ENCODE data around the gene TOX2.

DNA sequence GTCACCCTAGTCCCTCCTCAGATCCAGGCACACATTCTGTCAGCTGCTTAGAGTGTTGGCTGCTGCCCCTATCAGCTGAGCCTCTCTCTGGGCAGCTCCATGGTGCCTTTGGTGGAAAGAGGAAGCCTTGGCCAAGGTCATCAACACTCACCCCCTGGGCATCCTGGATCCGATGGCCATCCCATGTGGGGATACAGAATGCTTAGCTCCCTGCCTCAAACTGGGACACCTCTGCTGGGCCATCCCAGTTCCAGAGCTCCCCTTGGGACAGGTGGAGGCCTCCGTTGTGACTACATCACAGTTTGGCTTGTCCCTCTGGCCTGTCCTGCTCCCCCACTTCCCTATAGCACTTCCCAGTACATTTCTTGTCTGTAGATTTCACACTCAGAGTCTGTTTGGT, 45.6 kb downstream of the TOX2 start:
- TF ChIP-seq, protein P1, sequence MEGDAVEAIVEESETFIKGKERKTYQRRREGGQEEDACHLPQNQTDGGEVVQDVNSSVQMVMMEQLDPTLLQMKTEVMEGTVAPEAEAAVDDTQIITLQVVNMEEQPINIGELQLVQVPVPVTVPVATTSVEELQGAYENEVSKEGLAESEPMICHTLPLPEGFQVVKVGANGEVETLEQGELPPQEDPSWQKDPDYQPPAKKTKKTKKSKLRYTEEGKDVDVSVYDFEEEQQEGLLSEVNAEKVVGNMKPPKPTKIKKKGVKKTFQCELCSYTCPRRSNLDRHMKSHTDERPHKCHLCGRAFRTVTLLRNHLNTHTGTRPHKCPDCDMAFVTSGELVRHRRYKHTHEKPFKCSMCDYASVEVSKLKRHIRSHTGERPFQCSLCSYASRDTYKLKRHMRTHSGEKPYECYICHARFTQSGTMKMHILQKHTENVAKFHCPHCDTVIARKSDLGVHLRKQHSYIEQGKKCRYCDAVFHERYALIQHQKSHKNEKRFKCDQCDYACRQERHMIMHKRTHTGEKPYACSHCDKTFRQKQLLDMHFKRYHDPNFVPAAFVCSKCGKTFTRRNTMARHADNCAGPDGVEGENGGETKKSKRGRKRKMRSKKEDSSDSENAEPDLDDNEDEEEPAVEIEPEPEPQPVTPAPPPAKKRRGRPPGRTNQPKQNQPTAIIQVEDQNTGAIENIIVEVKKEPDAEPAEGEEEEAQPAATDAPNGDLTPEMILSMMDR (conservative IDR thresholded peaks at IDR 0.05; ENCODE audit: low read depth, low read length): no peak
- TF ChIP-seq EZH2 (IDR thresholded peaks at IDR 0.05; ENCODE audit: low read length, unreplicated experiment): no peak

Measured in PC-3 (cell line).